HG03439 (cell line): ENCODE measurements around the gene NSD2.

Source experiments
- ATAC-seq: cut with Tn5 transposase; IDR thresholded peaks from one replicate; pipeline ENCODE4 v1.9.1; 2021; ENCODE audit warnings: mild to moderate bottlenecking, moderate library complexity; ENCODE audit not compliant: unreplicated experiment

NSD2 gene

GRCh38 chr4:1863297-1864033 is 7.7 kb upstream of the NSD2 start:
- ATAC-seq: no peak

GRCh38 chr4:1864076-1865008 is 6.9 kb upstream of the NSD2 start:
- ATAC-seq: no peak

GRCh38 chr4:1866189-1866661 is 5.0 kb upstream of the NSD2 start:
- no peak for ATAC-seq

- ATAC-seq: no peak
Measured at GRCh38 chr4:1868293-1868692, 2.9 kb upstream of the NSD2 start.

- ATAC-seq: no peak
Measured at GRCh38 chr4:1868912-1869311, 2.3 kb upstream of the NSD2 start.

- peak; percentile 11 for ATAC-seq
Measured at GRCh38 chr4:1869530-1870327, 1.5 kb upstream of the NSD2 start.

- peak; percentile 49 for ATAC-seq
Measured at GRCh38 chr4:1870328-1870577, 940 bp upstream of the NSD2 start.

GRCh38 chr4:1871471-1872021 is 353 bp downstream of the NSD2 start:
- peak; percentile 15 for ATAC-seq

- ATAC-seq: no peak
Measured at GRCh38 chr4:1872870-1873269, 1.7 kb downstream of the NSD2 start.

GRCh38 chr4:1873291-1873690 is 2.1 kb downstream of the NSD2 start:
- ATAC-seq: no peak

GRCh38 chr4:1873776-1874175 is 2.6 kb downstream of the NSD2 start:
- ATAC-seq: no peak

- ATAC-seq: no peak
Measured at GRCh38 chr4:1874201-1874600, 3.0 kb downstream of the NSD2 start.

- no peak for ATAC-seq
Measured at GRCh38 chr4:1879485-1879884, 8.3 kb downstream of the NSD2 start.

GRCh38 chr4:1880332-1880731 is 9.1 kb downstream of the NSD2 start:
- ATAC-seq: no peak

- no peak for ATAC-seq
Measured at GRCh38 chr4:1882850-1883271, 11.7 kb downstream of the NSD2 start.

- ATAC-seq: no peak
Measured at GRCh38 chr4:1883583-1883982, 12.4 kb downstream of the NSD2 start.

GRCh38 chr4:1885414-1885813 is 14.2 kb downstream of the NSD2 start:
- ATAC-seq: no peak

- ATAC-seq: no peak
Measured at GRCh38 chr4:1887052-1887451, 15.9 kb downstream of the NSD2 start.

GRCh38 chr4:1890979-1891570 is 19.9 kb downstream of the NSD2 start:
- no peak for ATAC-seq

- no peak for ATAC-seq
Measured at GRCh38 chr4:1895971-1896657, 24.9 kb downstream of the NSD2 start.
